ENCODE measurements around the gene DNLZ.

DNLZ gene

GRCh38 chr9:136367296-136368145 is 4.0 kb upstream of the DNLZ start:
- Histone ChIP-seq H3K4me2 (ENCODE audit: low read length) (no peak overlapping the region), H2AFZ (ENCODE audit: low read depth, low read length) (no peak overlapping the region), H4K20me1 (ENCODE audit: insufficient read depth, low read length) (no peaks in the 10 kb centered on the region), H3K36me3 (replicated peaks; ENCODE audit: low read depth, low read length) (peaks cover 4% of the 10 kb centered on the region), H3K27ac (ENCODE audit: low read length) (no peak overlapping the region), H3K4me3 (ENCODE audit: low read length) (no peak overlapping the region), H3K79me2 (ENCODE audit: low read length) (no peaks in the 10 kb centered on the region), H3K9ac (ENCODE audit: low read length) (no peak overlapping the region), H3K9me3 (ENCODE audit: insufficient read depth, low read length) (no peaks in the 10 kb centered on the region), H3K27me3 (ENCODE audit: low read depth, low read length) (no peaks in the 10 kb centered on the region), H3K4me1 (ENCODE audit: low read length) (peaks cover 18% of the 10 kb centered on the region)
- no peak for TF ChIP-seq EZH2phosphoT487 (IDR thresholded peaks at IDR 0.05; ENCODE audit: low read depth)

- no peak for TF ChIP-seq CTCF (IDR thresholded peaks at IDR 0.05; ENCODE audit: low read depth, low read length)
- no peak overlapping the region for H3K27ac ChIP-seq (ENCODE audit: low read length)
- peaks cover 18% of the 10 kb centered on the region for H3K4me1 ChIP-seq (ENCODE audit: low read length)
- H3K9ac ChIP-seq (ENCODE audit: low read length): no peak overlapping the region
- H3K79me2 ChIP-seq (ENCODE audit: low read length): no peaks in the 10 kb centered on the region
- no peaks in the 10 kb centered on the region for H4K20me1 ChIP-seq (ENCODE audit: insufficient read depth, low read length)
- H3K4me3 ChIP-seq (ENCODE audit: low read length): no peak overlapping the region
- H3K4me2 ChIP-seq (ENCODE audit: low read length): no peak overlapping the region
- H3K9me3 ChIP-seq (ENCODE audit: insufficient read depth, low read length): no peaks in the 10 kb centered on the region
- no peaks in the 10 kb centered on the region for H3K27me3 ChIP-seq (ENCODE audit: low read depth, low read length)
- H3K36me3 ChIP-seq (replicated peaks; ENCODE audit: low read depth, low read length): peaks cover 4% of the 10 kb centered on the region
- no peak overlapping the region for H2AFZ ChIP-seq (ENCODE audit: low read depth, low read length)
These were observed 3.3 kb upstream of the DNLZ start for GRCh38 chr9:136366826-136367225.

- no peaks in the 10 kb centered on the region for H3K9me3 ChIP-seq (ENCODE audit: insufficient read depth, low read length)
- H4K20me1 ChIP-seq (ENCODE audit: insufficient read depth, low read length): no peaks in the 10 kb centered on the region
- H3K27ac ChIP-seq (ENCODE audit: low read length): peak overlapping the region; percentile 30; the same call in 1 of the 2 replicates
- peaks cover 4% of the 10 kb centered on the region for H3K36me3 ChIP-seq (replicated peaks; ENCODE audit: low read depth, low read length)
- no peak overlapping the region for H3K4me3 ChIP-seq (ENCODE audit: low read length)
- peak overlapping the region; percentile 20 for H3K4me2 ChIP-seq (ENCODE audit: low read length)
- H3K4me1 ChIP-seq (ENCODE audit: low read length): peaks cover 18% of the 10 kb centered on the region
- H3K27me3 ChIP-seq (ENCODE audit: low read depth, low read length): no peaks in the 10 kb centered on the region
- H2AFZ ChIP-seq (ENCODE audit: low read depth, low read length): peak overlapping the region; percentile 54; the same call in 1 of the 2 replicates
- H3K9ac ChIP-seq (ENCODE audit: low read length): no peak overlapping the region
- no peaks in the 10 kb centered on the region for H3K79me2 ChIP-seq (ENCODE audit: low read length)
- no peak for TF ChIP-seq EZH2phosphoT487 (IDR thresholded peaks at IDR 0.05; ENCODE audit: low read depth)
- TF ChIP-seq CTCF (IDR thresholded peaks at IDR 0.05; ENCODE audit: low read depth, low read length): no peak
These were observed 2.3 kb upstream of the DNLZ start for GRCh38 chr9:136365775-136366222.

GRCh38 chr9:136364942-136365774 is 1.6 kb upstream of the DNLZ start:
- Histone ChIP-seq H3K27me3 (ENCODE audit: low read depth, low read length) (no peaks in the 10 kb centered on the region), H2AFZ (ENCODE audit: low read depth, low read length) (no peak overlapping the region), H3K27ac (ENCODE audit: low read length) (peak overlapping the region; percentile 30; the same call in 1 of the 2 replicates), H3K9ac (ENCODE audit: low read length) (no peak overlapping the region), H4K20me1 (ENCODE audit: insufficient read depth, low read length) (no peaks in the 10 kb centered on the region), H3K4me2 (ENCODE audit: low read length) (peak overlapping the region; percentile 20; the same call in 1 of the 2 replicates), H3K36me3 (replicated peaks; ENCODE audit: low read depth, low read length) (peaks cover 4% of the 10 kb centered on the region), H3K4me3 (ENCODE audit: low read length) (no peak overlapping the region), H3K9me3 (ENCODE audit: insufficient read depth, low read length) (no peaks in the 10 kb centered on the region), H3K79me2 (ENCODE audit: low read length) (no peaks in the 10 kb centered on the region), H3K4me1 (ENCODE audit: low read length) (peaks cover 18% of the 10 kb centered on the region)
- no peak for TF ChIP-seq CTCF (IDR thresholded peaks at IDR 0.05; ENCODE audit: low read depth, low read length)
- no peak for TF ChIP-seq EZH2phosphoT487 (IDR thresholded peaks at IDR 0.05; ENCODE audit: low read depth)

Measured in OCI-LY3 (cell line).